NCI-H524 (cell line): ENCODE results near the gene NR3C1.

ENCODE experiments used
- DNase-seq, 2 experiments: peaks; one replicate each; lab custom pipeline; 2025; lab: John Stamatoyannopoulos, UW

NR3C1 gene

GRCh38 chr5:143362664-143363227 lies 40.7 kb downstream of the NR3C1 start:
- no peak for DNase-seq

GRCh38 chr5:143361438-143361837 lies 42.0 kb downstream of the NR3C1 start:
- no peak for DNase-seq

- DNase-seq, result no peak
Observed at GRCh38 chr5:143360755-143361154, 42.7 kb downstream of the NR3C1 start.

GRCh38 chr5:143359869-143360268 lies 43.6 kb downstream of the NR3C1 start:
- DNase-seq, result no peak

GRCh38 chr5:143356855-143357583 lies 46.5 kb downstream of the NR3C1 start:
- DNase-seq, result no peak

GRCh38 chr5:143355710-143356109 lies 47.8 kb downstream of the NR3C1 start:
- peak; percentile 28 to 30 for DNase-seq

GRCh38 chr5:143354025-143354424 lies 49.5 kb downstream of the NR3C1 start:
- no peak for DNase-seq

- no peak for DNase-seq
Observed at GRCh38 chr5:143352691-143353090, 50.8 kb downstream of the NR3C1 start.

- DNase-seq, result no peak
Observed at GRCh38 chr5:143350751-143351602, 52.5 kb downstream of the NR3C1 start.

- DNase-seq, result no peak
Observed at GRCh38 chr5:143350341-143350740, 53.1 kb downstream of the NR3C1 start.

GRCh38 chr5:143349177-143349576 lies 54.3 kb downstream of the NR3C1 start:
- peak; percentile 1 to 70 for DNase-seq

- DNase-seq, result no peak
Observed at GRCh38 chr5:143347698-143348344, 55.7 kb downstream of the NR3C1 start.

GRCh38 chr5:143347046-143347445 lies 56.4 kb downstream of the NR3C1 start:
- DNase-seq, result no peak

- peak; percentile 34 to 78 for DNase-seq
Observed at GRCh38 chr5:143345671-143346440, 57.6 kb downstream of the NR3C1 start.

- no peak for DNase-seq
Observed at GRCh38 chr5:143343042-143343441, 60.4 kb downstream of the NR3C1 start.

GRCh38 chr5:143342607-143343006 lies 60.9 kb downstream of the NR3C1 start:
- DNase-seq, result no peak

- no peak for DNase-seq
Observed at GRCh38 chr5:143341807-143342570, 61.5 kb downstream of the NR3C1 start.

- DNase-seq, result no peak
Observed at GRCh38 chr5:143340891-143341685, 62.4 kb downstream of the NR3C1 start.

- DNase-seq, result no peak
Observed at GRCh38 chr5:143338658-143339366, 64.7 kb downstream of the NR3C1 start.
